Measurements from ENCODE around the gene OR6M1.

GRCh38 chr11:123773959-123774358 is 32.2 kb downstream of the OR6M1 start:
- TF ChIP-seq CTCF (IDR thresholded peaks at IDR 0.05) (no peak), POLR2A (IDR thresholded peaks at IDR 0.05) (no peak)
